Fibroblast of skin of left quadriceps (primary cell): ENCODE data around the gene LIMS2.

ENCODE experiments used
- DNase-seq, 2 experiments: peaks; one replicate each; pipeline ENCODE4 v3.0.0-alpha.2; 2013; ENCODE audit warnings: low read depth in 2 of 2

Gene LIMS2

GRCh38 chr2:127605691-127606263 lies 69.6 kb downstream of the LIMS2 start:
- no peak for DNase-seq

- no peak for DNase-seq
Observed at GRCh38 chr2:127604986-127605385, 70.3 kb downstream of the LIMS2 start.

- no peak for DNase-seq
Observed at GRCh38 chr2:127599211-127599610, 76.1 kb downstream of the LIMS2 start.

GRCh38 chr2:127598711-127599110 lies 76.6 kb downstream of the LIMS2 start:
- no peak for DNase-seq

- DNase-seq, result no peak
Observed at GRCh38 chr2:127597984-127598380, 77.3 kb downstream of the LIMS2 start.

- DNase-seq, result no peak
Observed at GRCh38 chr2:127597046-127597983, 78.0 kb downstream of the LIMS2 start.

- no peak for DNase-seq
Observed at GRCh38 chr2:127596311-127597045, 78.9 kb downstream of the LIMS2 start.

GRCh38 chr2:127594116-127594591 lies 81.2 kb downstream of the LIMS2 start:
- no peak for DNase-seq

- no peak for DNase-seq
Observed at GRCh38 chr2:127593228-127594115, 81.9 kb downstream of the LIMS2 start.

- DNase-seq, result no peak
Observed at GRCh38 chr2:127592761-127593227, 82.5 kb downstream of the LIMS2 start.

- peak; percentile 35 to 36 for DNase-seq
Observed at GRCh38 chr2:127591221-127591923, 84.0 kb downstream of the LIMS2 start.

GRCh38 chr2:127590386-127591190 lies 84.7 kb downstream of the LIMS2 start:
- no peak for DNase-seq

- DNase-seq, result no peak
Observed at GRCh38 chr2:127589841-127590240, 85.5 kb downstream of the LIMS2 start.

- no peak for DNase-seq
Observed at GRCh38 chr2:127589358-127589757, 86.0 kb downstream of the LIMS2 start.
